Measurements from ENCODE around the gene TUBA8.
"Not testable (repeated sequence)": the region's sequence is repeated elsewhere in the genome, so short reads cannot be mapped to it uniquely, and the experiment has no call there.

TUBA8 gene

GRCh38 chr22:18121954-18122554 is 11.4 kb downstream of the TUBA8 start:
- TF ChIP-seq CTCF (conservative IDR thresholded peaks at IDR 0.05; ENCODE audit: low read length) = no peak
- no peak for DNase-seq (ENCODE audit: low read depth)
- no peak overlapping the region for H3K4me3 ChIP-seq (ENCODE audit: low read length)

- DNase-seq (ENCODE audit: low read depth); H3K4me3 ChIP-seq (ENCODE audit: low read length): not testable (repeated sequence)
Measured at GRCh38 chr22:18123476-18124025, 12.9 kb downstream of the TUBA8 start.

- H3K4me3 ChIP-seq (ENCODE audit: low read length) = no peak overlapping the region
- no peak for DNase-seq (ENCODE audit: low read depth)
- no peak for TF ChIP-seq CTCF (conservative IDR thresholded peaks at IDR 0.05; ENCODE audit: low read length)
Measured at GRCh38 chr22:18126606-18127005, 16.0 kb downstream of the TUBA8 start.

GRCh38 chr22:18130018-18130417 is 19.4 kb downstream of the TUBA8 start:
- TF ChIP-seq CTCF (conservative IDR thresholded peaks at IDR 0.05; ENCODE audit: low read length) = no peak
- H3K4me3 ChIP-seq (ENCODE audit: low read length) = no peak overlapping the region
- no peak for DNase-seq (ENCODE audit: low read depth)

GRCh38 chr22:18130699-18131429 is 20.3 kb downstream of the TUBA8 start:
- TF ChIP-seq CTCF (conservative IDR thresholded peaks at IDR 0.05; ENCODE audit: low read length) = no peak
- no peak overlapping the region for H3K4me3 ChIP-seq (ENCODE audit: low read length)
- DNase-seq (ENCODE audit: low read depth) = no peak

- TF ChIP-seq CTCF (conservative IDR thresholded peaks at IDR 0.05; ENCODE audit: low read length) = no peak
- no peak overlapping the region for H3K4me3 ChIP-seq (ENCODE audit: low read length)
- DNase-seq (ENCODE audit: low read depth) = peak; percentile 26
Measured at GRCh38 chr22:18133452-18133851, 22.8 kb downstream of the TUBA8 start.

GRCh38 chr22:18136563-18137320 is 26.1 kb downstream of the TUBA8 start:
- no peak for TF ChIP-seq CTCF (conservative IDR thresholded peaks at IDR 0.05; ENCODE audit: low read length)
- H3K4me3 ChIP-seq (ENCODE audit: low read length) = no peak overlapping the region
- no peak for DNase-seq (ENCODE audit: low read depth)

- not testable (repeated sequence) for H3K4me3 ChIP-seq (ENCODE audit: low read length); DNase-seq (ENCODE audit: low read depth)
Measured at GRCh38 chr22:18141004-18141403, 30.4 kb downstream of the TUBA8 start.

All from AG10803 (cell line).